ENCODE results near the gene OR5AU1. TPM values are rescaled to one million over a fixed set of nuclear protein-coding genes. Genes with fewer than 3 reads are reported as not detected.
"Not testable (repeated sequence)": the region's sequence is repeated elsewhere in the genome, so short reads cannot be mapped to it uniquely, and the experiment has no call there.

The OR5AU1 gene
- total RNA-seq, 6 experiments from 2014 or later = not detected

DNA sequence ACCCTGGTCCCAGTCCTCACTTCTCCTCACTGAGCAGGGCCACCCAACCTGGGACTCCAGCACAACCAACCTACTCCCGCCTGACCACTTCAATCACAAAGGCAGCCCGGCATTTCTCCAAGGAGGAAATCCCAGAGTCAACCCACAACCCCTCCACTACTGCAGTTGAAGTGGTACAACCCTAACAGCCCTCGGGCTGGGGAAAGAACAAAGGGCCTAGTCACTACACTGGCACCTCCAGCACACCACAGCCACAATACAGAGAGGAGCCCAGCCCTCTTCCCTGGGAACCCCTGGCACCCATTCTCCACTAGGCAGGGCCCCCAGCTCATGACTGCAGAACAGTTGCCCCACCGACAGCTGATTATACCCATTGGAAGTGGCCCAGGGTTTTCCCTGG, 13.7 kb upstream of the OR5AU1 start:
- H3K36me3 Mint-ChIP-seq (ENCODE audit: low read depth) = no peaks in the 10 kb centered on the region
- no peaks in the 10 kb centered on the region for H3K4me1 Mint-ChIP-seq (ENCODE audit: low read depth)
- no peak overlapping the region for H3K27ac Mint-ChIP-seq
- TF ChIP-seq CTCF (IDR thresholded peaks at IDR 0.05) = no peak
- no peaks in the 10 kb centered on the region; the same call in 1 of the 2 replicates for H3K9me3 Mint-ChIP-seq
- H3K4me3 Mint-ChIP-seq = no peak overlapping the region
- no peak for DNase-seq
- H3K27me3 Mint-ChIP-seq (ENCODE audit: insufficient read depth) = peaks cover 21% of the 10 kb centered on the region

DNA sequence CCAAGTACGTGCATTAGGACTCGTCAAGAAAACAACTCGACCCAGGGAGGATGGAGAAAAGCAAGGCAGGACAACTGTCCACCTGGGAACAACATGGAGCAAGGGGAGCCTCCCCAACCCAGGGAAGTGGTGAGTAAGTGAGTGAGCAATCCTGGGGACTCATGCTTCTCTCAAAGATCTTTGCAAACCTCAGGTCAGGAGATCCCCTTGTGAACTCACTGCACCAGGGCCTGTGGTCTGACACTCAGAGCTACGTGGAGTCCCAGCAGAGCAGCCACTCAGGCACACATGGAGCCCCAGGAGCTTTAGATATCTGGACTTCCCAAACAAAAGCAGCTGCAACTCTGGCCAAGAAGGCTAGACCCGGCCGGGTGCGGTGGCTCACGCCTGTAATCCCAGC, 12.2 kb upstream of the OR5AU1 start:
- Mint-ChIP-seq H3K27ac (no peak overlapping the region), H3K36me3 (ENCODE audit: low read depth) (no peaks in the 10 kb centered on the region), H3K27me3 (ENCODE audit: insufficient read depth) (peaks cover 20% of the 10 kb centered on the region), H3K4me1 (ENCODE audit: low read depth) (no peaks in the 10 kb centered on the region), H3K4me3 (no peak overlapping the region), H3K9me3 (no peaks in the 10 kb centered on the region; the same call in 1 of the 2 replicates)
- DNase-seq = no peak
- no peak for TF ChIP-seq CTCF (IDR thresholded peaks at IDR 0.05)

DNA sequence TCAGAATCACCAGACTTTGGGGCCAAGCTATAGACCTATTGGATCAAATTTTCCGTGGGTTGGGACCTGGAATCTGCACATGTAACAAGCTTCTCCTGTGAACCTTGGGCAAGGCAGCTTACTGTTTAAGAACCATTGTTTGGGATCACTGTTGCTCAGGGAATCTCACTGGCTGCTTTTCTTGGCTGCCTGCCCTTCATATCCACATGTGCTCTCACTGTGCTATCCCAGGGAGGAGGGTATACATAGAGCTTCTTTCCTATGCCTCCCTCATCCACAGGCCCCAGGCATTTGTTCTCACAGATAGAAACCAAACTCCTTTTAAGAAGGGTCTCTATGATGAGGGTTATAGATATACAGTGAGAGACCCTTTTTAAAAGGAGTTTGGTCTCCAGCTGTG, 9.8 kb upstream of the OR5AU1 start:
- peaks cover 28% of the 10 kb centered on the region for H3K27me3 Mint-ChIP-seq (ENCODE audit: insufficient read depth)
- H3K4me1 Mint-ChIP-seq (ENCODE audit: low read depth); H3K27ac Mint-ChIP-seq; H3K9me3 Mint-ChIP-seq; DNase-seq; H3K4me3 Mint-ChIP-seq; H3K36me3 Mint-ChIP-seq (ENCODE audit: low read depth): not testable (repeated sequence)

DNA sequence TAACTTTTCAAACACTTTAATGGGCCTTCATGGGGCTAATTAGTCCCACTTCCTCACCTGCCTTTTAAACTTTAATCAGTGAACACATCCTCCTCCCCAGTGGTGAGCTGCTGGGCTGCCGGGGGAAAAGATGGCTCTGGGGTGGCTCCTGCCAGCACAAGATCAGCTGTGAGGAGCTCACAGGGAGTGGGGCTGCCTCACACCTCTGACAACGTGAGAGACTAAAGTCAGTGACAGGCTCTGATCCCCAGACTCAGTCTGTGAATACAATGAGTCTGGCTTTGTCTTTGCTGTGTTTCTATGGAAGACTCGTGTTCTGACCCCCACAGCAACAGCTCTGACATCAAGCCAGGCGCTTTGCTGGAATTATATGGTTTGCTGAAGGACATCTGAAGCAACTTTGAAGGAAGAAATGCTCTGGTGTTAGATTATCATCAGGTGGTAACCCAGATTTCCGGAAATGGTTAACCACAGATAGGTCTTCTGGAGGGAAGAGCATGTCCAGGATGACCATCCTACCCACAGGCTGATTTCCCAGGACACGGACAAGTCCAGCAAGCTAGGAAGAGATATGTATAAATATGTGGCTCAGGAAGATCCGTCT, 9.2 kb upstream of the OR5AU1 start:
- H3K27ac Mint-ChIP-seq; H3K4me1 Mint-ChIP-seq (ENCODE audit: low read depth); DNase-seq; H3K4me3 Mint-ChIP-seq; H3K36me3 Mint-ChIP-seq (ENCODE audit: low read depth); H3K9me3 Mint-ChIP-seq: not testable (repeated sequence)
- peaks cover 25% of the 10 kb centered on the region for H3K27me3 Mint-ChIP-seq (ENCODE audit: insufficient read depth)

DNA sequence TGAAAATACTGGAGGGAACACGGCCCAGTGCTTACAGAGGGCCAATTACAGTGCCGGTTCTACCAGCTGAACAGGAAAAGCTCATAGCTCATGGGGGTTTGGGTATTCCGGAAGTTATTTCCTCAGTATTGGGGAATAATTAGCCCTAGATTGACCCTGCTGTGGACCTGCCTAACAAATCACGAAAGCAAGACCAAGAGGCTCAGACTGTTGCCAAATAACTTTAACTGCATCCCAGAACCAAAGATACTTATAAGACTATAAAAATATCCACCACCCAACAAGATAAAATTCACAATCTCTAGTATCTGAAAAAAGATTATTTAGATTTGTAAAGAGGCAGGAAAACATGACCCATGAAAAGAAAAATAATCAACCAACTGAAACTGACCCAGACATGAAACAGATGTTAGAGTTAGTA, 8.0 kb upstream of the OR5AU1 start:
- no peaks in the 10 kb centered on the region for H3K36me3 Mint-ChIP-seq (ENCODE audit: low read depth)
- H3K9me3 Mint-ChIP-seq = no peaks in the 10 kb centered on the region
- no peak for DNase-seq
- TF ChIP-seq CTCF (IDR thresholded peaks at IDR 0.05) = no peak
- no peaks in the 10 kb centered on the region for H3K4me1 Mint-ChIP-seq (ENCODE audit: low read depth)
- peaks cover 25% of the 10 kb centered on the region for H3K27me3 Mint-ChIP-seq (ENCODE audit: insufficient read depth)
- H3K27ac Mint-ChIP-seq = no peak overlapping the region
- H3K4me3 Mint-ChIP-seq = no peak overlapping the region

DNA sequence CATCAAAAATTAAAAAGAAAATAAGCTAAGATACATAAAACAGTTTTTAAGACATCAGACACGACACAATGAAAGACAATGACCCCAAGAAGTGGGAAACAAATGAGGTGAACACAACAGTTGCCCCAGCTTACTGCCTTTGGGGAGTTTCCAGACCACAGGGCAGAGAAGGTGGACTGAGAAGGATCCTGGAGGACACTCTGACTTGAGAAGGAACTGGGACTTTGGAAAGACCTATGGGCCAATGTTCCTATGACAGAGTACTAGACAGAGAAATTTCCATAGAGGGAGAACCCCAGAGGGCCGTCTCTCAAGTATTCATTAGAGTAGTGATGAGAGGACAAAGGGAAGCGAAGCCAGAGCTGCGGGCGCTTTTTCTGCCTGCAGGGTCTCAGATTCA, 6.2 kb upstream of the OR5AU1 start:
- TF ChIP-seq CTCF (IDR thresholded peaks at IDR 0.05) = no peak
- Mint-ChIP-seq H3K27me3 (ENCODE audit: insufficient read depth) (peaks cover 34% of the 10 kb centered on the region), H3K36me3 (ENCODE audit: low read depth) (no peaks in the 10 kb centered on the region), H3K9me3 (no peaks in the 10 kb centered on the region), H3K4me3 (no peak overlapping the region), H3K4me1 (ENCODE audit: low read depth) (no peaks in the 10 kb centered on the region), H3K27ac (no peak overlapping the region)
- DNase-seq = no peak

All from HFFc6 (cell line).